Fibroblast of skin of right quadriceps (primary cell): ENCODE measurements around the gene ARNT2.

Experiments used
- DNase-seq: peaks from one replicate; pipeline ENCODE4 v3.0.0-alpha.2; 2013

ARNT2 gene

DNA sequence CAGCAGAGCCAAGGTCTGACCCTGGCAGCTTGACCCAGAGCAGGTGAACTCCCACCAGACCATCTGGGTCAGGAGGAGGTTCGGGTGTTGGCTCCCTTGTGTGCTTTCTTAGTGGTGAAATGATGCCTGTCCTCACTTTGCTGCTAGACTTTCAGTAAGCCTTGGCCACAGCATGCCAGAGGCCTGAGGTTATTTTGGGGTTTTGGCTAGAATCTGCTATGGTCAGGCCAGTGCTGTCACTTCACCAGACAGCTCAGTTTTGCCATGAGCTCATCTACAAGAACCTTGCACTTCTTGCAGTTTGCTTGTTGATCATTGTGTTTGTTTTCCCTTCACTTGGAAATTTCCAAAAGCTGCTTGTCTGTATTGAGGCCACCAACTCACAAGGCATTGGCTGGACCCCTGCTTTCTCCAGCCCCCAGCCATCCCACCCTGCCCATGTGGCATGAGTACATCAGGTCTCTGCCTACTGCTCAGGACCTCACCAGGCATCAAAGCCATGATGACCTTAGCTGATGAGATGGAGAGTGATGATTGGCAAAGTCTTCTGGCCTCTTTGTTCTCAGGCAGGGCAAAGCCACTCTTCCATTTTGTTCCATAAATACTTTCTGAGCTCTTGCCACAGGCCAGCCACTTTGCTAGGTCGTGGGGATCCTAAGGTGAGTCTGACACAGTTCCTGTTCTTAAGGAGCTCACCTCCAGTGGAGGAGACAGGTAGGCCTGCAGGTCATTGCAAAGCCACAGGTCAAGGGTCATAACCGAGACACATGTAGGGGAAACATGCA lies 122.6 kb downstream of the ARNT2 start:
- DNase-seq: peak; percentile 33

DNA sequence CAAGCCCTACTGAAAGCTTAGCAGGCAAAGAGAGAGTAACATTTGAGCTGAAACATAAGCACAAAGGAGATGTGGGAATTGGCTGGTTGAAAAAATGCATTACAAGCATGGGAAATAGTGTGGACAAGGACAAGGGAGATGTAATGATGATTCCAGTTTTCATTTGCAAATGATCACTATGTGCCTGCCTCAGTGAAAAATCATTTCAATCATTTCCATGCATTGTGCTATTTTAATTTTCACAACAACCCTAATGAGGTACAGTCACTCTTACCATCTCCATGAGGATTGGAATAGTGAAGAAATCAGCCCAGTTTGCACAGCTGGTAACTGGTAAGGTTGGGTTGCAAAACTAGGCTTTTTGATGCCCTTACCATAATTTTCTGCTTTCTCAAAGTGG lies 123.2 kb downstream of the ARNT2 start:
- DNase-seq: no peak

DNA sequence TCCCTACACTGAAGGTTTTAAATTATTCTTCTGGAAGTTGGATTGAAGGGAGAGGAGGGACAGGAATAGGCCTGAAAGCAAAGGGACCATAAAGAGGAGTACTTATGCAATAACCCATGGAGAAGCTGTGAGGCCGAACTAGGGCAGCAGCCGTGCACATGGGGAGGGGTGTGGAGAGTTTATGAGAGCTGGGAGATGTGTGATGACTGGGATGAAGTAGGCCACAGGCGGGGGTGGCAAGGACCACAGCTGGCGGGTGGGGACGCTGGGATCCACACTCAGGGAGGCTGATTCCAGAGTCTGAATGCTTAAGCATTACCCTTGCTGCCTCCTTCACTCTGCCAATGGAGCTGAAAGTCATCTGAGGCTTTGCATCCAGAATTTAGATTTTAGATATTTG lies 123.8 kb downstream of the ARNT2 start:
- no peak for DNase-seq

DNA sequence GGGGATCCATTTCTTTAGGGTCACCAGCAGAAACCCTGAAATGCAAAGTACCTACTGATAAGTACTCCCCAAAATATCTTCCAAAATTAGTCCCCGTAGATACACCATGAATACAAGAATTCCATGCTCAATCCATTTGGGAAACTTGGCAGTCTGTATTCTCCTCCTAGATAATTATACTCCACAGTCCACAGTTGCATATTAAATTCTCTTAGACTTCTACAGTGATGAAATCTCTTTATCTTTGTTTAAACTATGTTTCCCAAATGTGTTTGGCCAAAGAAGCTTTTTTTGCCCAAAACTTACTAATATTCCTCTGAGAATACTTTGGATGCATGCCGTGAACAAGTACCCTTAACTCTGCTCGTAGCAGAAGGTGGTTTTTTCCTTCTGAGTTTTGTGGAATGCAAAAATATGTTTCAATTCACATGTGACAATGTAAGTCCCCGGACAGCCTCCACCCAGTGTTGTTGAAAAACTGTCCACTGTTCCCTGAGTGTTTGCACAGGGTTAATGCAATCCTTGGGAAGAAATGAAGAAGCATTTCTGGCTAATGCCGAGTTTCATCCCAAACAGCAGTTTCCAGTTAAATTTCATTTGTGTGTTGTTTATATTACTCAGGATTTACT lies 126.7 kb downstream of the ARNT2 start:
- DNase-seq: peak; percentile 59

DNA sequence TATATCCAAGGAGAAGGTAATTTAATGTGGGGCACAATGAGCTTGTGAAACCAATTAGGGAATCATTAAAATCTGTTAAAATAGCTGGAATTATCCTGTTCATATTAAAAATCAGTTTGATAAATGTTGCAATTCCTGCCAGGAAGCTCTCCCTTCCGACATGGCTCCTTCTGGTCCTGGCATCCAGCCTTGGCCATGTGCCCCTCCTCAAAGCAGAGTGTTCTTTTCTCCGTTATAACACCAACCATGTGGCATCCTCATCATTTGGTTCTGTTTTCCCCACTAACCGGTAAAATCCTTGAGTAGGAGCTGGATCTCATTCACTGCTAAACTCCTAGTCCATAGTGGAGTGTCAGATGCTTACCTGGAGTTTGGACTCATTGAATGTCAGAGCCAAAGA lies 127.2 kb downstream of the ARNT2 start:
- no peak for DNase-seq

DNA sequence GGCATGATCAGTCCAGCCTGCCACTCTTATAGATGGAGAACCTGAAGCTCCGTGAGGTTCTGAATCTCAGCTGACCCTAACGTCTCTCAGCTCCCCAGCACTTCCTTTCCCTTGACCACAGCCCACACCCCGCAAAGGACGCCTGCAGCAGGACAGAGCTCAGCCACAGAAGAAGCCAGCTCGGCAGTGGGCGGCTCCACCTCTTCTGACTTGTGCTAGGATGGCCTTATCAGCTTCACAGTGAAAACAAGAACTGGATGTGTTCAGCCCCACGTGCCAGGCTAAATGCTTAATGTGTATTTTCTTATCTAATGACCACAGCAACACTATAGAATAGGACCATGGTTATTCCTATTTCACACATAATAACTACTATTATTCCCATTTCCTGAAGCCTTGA lies 127.6 kb downstream of the ARNT2 start:
- no peak for DNase-seq

DNA sequence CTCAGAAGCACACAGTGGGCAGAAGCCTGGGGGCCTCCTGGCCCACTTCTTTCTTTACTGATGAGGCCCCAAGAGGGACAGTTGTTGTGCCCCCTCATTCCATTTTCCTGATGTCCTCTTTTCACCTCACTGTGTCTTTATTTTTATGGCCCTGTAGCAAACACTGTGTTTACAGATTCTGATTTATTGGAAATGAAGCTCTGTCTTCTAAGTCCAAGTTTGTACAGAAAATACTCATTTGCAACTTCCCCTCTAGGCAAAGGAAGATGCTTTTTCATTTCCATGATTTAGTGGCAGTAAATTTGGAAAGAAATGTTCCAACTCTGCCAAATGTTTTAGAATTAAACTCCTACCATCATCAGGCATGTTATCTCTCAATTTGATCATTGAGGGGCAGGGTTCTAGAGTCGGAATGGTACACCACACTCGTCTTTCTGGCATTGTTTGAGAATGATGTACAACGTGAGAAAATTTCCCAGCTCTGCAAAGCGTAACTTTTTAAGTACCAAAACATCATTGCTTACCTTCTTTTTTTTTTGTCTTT lies 129.7 kb downstream of the ARNT2 start:
- DNase-seq: no peak

DNA sequence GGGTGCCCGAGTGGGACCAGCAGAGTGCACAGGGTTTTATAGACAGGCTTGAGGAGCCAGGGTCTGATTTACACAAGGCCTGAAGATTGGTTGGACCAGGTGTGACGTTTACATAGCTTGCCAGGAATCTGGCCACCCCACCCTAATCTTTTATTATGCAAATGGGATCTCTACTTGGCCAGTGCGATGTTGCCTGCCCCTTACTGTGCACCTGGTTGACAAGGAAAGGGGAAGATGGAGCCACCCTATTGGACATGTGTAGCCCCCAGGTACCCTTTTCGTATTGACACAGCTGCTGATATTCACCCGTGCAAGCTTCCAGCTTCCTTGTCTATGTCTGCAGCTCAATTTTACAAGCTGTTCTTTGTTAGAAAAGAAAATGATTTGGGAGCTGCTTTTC lies 132.0 kb downstream of the ARNT2 start:
- DNase-seq: no peak

DNA sequence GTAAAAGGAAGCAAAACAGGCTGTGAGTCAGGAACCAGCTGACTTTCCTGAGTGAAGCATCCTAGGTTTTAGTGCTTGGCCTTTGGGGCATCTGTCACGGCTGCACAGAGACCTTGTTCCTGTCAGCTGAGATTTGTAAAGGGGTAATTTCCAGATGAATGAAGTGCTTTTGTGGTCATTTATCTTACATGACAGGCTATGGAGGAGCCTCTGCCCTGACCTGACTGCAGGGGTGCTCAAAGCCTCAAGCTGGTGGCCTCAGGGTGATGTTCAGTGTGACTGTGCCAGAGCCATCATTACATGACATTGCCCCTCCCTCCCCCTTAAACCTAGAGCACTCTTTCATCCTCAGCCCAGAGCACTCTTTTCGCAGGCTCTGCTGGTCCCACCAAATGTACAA lies 132.5 kb downstream of the ARNT2 start:
- DNase-seq: no peak

DNA sequence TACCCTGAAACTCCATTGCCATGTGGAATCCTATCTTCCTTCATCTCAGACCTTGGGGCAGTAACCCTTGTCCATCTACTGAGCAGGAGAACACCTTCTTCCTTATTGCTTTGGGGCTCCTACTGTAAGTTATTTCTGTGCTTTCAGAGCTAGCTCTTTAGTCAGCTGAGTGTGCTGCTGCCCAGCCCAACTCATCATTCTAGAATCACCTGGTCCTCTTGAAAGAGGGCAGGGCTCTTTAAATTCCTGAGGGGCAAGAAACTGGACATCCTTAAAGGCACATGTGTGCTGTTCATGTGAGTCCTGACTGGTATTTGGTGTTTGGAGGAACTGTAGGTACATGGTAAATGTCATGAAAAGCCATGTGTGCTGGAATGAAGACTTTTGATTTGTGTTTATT lies 140.9 kb downstream of the ARNT2 start:
- DNase-seq: no peak

DNA sequence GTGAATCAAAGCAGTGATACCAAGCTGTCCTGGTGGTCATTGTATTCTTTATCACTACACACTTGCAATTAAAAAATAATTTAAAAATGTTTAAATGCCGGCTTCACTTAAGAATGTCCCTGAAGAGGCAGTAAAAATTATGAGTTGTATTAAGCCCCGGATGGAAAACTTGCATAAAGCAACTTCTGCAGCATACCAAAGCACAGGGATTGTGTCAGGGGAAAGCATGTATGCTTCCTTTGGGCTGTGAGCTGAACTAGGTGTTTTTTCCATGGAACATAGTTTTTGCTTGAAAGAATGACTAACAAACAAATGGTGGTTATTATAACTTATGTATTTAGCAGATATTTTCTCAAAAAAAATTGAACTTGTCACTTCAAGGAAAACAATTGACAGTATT lies 143.1 kb downstream of the ARNT2 start:
- peak; percentile 61 for DNase-seq

DNA sequence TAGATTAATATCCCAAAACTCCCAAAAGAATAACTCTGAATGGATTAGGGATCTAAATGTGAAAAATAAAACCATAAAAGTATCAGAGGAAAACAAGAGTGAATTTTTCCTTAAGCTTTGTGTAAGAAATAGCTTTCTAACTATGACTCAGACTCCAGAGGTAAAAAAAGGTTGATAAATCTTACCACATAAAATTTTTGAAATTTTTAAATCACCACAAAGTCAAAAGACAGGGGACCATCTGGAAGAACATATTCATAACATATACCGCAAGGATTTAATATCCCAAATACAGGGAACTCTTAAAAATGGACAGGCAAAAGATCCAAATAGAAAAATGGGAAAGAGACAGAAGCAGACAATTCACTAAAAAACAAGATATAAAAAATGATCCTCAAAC lies 145.0 kb downstream of the ARNT2 start:
- DNase-seq: peak; percentile 88

DNA sequence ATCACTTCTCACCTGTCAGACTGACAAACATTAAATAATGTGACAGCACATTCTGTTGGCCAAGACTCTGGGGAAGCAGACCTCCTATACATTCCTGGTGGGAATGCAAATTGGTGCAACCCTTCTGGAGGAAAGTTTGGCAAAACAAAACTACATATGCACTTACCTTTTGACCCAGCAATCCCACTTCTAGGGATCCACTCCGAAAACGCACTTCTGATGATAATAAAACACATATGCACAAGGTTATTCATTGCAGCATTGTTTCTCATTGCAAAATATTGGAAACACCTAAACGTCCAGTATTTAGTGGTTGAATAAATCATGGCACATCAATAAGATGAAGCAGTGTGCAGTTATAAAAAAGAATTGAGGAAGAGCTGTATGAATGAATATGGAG lies 145.5 kb downstream of the ARNT2 start:
- DNase-seq: peak; percentile 73

DNA sequence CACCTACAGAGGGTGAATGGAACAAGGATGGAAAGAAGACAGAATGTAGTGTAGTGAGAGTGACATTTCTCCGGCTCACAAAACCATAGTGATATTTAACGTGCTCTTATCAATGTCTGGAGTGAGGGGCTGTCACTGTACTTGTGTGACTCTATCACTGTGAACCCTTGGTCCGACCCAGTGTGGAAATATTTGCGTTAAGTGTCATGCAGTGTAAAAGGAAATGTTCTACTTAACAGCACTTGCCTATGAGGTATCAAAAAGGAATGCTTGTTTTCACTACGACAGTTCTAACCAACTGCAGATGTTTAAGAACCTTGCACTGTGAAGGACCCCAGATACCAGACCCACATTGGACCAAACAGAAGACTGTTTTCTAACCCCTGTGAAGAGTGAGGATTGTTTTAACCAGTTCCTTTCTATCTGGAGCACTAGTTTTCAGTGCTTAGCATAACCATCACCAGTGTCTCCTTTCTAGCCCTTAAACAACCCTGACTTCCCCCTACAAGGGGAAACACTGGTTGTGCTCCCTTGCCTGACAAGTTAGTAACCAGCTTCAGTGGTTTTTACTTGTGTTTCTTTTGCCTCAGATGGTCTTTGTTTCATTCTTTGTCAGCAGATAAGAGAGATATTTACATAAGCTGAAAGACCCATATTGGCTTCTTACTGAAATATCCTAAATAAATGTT lies 146.2 kb downstream of the ARNT2 start:
- peak; percentile 98 for DNase-seq

DNA sequence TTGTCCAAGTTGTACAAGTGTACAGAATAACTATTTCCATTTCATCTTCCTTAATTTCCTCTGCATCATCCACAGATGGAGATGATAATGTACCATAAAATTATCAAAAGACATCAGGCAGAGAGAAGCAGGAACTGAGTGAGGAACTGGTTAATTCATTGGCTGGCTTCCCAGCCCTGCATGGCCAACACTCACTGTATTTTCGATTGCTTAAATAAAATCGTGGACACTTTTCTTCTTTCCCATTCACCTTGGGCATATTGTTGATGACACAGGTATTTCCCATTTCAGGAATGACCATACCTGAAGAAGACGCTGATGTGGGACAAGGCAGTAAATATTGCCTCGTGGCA lies 146.7 kb downstream of the ARNT2 start:
- peak; percentile 79 for DNase-seq

DNA sequence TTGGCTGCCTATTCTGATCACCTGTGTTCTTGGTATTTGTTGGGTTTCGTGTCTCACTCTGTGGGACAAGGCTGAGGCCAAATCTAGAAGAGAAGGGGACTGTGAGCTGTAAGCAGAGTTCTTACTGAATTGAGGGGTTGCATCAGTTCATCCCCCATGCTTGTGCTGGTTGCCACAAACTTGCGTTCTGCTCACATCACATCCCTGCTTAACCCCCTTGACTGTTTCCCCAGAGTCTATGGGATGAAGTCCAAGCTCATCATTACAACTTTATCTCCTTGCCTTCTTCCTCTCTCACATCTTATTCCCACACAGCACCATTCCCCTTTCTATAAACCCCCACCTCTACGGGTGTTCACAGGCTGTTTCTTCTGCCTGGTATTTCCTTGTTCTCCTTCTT lies 147.2 kb downstream of the ARNT2 start:
- peak; percentile 45 for DNase-seq

DNA sequence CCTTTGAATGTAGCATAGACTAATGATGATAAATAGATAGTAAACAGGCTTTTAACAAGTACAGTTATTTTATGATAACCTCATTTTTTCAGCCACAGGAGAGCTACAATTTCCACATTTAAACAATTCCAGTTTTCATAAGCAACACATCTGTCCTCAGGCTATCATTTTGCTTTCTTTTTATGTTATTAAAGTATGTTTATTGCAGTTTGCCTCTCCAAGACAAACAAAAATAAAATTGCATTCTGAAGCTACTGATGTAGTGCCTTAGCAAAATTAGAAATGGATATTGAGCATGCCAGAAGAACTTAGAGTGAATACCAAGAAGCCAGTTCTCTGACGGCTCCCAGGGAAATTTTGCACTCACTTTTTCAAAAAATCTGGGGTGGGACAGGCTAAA lies 150.4 kb downstream of the ARNT2 start:
- DNase-seq: no peak

DNA sequence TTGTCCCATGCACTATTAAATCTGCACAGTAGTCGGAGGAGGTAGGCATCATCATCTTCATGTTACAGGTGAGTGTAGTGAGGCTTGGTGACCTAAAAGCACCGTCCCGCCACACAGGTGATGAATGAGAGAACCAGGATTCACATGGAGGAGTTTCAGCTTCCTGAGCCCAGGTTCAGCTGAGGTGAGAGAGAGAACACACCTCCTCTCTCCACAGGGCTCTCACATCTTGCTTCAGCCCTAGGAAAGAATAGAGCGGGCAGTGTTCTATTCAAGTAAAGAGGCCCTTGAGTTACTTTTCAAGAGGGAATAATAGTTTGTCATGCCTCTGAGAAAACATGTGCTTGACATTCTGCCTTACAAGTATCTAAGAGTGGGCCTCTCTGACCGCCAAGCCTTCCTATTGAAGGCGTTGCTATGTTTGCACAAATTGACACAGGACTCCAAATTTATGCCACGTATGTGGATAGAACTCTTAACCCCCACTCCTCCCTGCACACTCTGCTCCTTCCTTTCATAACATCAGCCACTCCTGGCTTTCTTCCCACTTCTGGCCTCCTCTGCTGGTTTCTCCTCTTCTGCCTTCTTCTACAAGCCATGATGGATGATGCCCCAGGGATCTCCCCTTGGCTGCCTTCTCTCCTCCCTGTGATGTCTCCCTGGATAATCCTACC lies 152.6 kb downstream of the ARNT2 start:
- peak; percentile 76 for DNase-seq

DNA sequence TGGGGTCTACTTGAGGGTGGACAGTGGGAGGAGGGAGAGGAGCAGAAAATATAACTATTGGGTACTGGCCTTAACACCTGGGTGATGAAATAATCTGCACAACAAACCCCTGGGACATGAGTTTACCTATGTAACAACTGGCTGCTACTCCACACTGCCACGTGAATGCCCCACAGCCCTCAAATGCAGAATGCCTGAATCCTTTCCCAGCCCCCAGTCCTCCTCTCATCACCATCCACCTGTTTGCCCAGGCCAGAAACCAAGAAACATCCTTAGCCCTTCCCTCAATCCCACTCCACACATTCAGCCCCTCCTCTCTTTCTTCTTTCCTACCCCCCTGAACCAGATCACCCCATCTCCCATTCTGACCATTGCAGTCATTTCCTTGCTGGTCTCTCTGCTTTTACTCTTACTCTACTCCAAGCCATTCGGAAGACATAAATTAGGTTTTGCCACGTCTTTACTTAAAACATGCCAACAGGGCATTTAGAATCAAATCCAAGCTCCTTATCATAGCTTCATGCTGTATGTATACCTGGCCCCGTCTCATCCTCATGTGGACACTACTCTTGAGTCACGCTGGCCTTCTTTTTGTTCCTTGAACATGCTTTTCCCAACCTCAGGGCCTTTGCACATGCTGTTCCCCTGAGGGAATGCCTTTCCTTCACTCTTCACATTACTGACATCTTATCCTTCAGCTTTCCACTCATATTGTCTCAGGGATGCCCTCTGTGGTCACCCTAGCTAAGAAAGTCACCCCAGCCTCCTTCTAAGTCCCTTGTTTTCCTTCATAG lies 153.5 kb downstream of the ARNT2 start:
- no peak for DNase-seq

DNA sequence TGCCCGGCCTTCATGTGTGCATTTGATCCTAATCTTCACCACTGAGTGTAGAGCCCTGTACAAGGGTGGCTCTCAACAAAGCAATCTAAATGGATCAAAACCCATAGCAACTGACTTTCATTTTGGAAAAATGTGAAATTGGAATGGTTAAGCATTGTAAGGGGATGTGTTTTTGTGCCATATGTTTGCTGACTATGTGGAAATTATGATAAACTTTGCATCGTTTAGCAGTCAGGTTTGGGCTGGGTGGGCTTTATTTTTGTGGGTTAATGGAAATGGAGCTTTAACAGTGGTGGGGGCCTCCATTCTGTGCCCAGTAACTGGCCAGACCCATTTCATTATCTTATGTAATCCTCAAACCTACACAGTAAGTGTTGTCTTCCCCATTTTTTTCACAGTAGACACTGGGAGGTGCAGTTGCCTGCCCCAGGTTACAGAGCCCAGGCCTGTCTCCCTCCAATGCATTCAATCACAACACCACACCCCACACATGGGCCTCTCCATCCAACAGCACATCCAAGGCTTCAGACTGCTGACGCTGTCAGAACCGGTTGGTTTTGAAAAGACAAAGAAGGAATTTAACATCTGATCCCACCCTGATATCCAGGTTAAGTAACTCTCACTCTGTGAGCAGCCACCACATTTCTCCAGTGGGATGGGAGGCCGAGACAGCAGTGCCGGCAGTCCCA lies 154.6 kb downstream of the ARNT2 start:
- no peak for DNase-seq

DNA sequence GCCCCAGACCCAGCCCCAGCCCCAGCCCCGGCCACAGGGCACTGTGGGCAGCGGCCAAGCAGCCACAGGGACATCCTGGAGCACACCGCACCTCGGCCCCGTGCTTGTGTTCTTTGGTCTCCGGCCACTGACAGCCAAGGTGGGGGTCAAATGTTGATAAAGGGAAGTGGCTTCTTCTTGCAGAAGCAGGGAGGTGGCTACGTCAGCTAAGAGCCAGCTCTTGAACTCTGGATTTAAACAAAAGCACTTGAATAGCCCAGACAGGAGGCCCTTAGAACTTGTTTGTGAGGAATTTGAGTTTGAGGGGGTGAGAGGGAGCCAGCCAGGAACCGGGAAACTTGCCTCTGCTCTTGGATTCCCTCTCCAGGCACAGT lies 155.1 kb downstream of the ARNT2 start:
- no peak for DNase-seq

DNA sequence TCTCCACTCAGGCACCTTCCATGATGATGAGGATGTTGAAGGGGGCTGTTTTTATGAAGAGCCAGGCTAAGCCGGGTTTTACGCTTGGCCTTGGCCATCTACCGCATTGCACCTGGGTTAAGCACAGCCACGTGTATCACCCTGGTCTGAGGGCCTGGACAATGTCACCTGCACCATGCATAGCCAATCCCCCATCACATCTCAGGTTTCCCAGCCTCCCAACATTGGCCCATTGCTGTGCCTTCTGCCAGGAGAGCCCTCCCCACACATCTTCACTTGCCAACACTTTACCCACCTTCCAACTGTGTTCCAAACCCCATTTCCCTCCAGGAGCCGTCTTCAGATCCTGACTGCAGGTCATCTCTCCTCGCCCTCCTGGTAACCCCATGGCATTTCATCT lies 155.6 kb downstream of the ARNT2 start:
- no peak for DNase-seq
